SIG-M5 treated with dmso at 0.1 percent for 504 hours (cell line): ENCODE measurements around the gene NISCH.
A peak's percentile ranks its signal among the peaks of the same experiment; 100 is the strongest.

Source experiments
- DNase-seq: peaks from one replicate; lab custom pipeline; 2025; ENCODE audit not compliant: unreplicated experiment; lab: John Stamatoyannopoulos, UW

The NISCH gene

DNA sequence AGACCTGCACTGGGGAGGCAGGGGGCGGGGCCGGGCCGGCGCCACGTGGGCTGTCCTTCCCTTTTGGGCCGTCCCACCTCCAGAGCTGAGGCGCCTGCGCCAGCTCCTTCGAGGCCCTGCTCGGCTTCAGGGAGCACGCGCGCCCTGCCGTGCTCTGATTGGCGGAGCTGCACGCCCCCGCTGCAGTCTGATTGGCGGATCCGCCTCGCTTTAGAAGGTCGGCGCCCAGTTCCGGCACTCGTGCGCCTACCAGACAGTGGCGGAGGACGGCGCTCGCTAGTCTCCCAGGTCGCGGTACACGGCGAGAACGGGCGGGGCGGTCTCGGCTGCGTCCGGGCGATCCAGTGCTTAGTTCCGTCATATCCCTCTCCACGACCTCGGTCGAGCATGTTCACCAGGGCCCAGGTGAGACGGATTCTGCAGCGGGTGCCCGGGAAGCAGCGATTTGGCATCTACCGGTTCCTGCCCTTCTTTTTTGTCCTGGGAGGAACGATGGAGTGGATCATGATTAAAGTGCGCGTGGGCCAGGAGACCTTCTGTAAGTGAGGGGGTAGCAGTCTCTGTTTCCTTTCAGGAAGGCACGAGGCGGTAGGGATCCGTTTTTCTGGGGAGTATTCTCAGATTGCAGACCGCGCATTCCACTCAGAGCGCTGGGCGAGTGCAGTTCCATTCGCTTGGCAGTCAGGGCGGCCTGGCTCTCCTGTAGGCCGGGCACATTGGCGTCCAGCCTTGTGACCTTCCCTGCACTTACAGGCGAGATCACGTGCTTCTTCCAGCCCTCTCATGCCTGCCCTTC lies 81.2 kb downstream of the NISCH start, which contains the start of gene UQCC5:
Gene UQCC5, plus strand, starts transcription at position 237 of the 796 bp plus-strand sequence. Its CDS starts 151 bp downstream, at position 388.
- DNase-seq, result peak; percentile 96

DNA sequence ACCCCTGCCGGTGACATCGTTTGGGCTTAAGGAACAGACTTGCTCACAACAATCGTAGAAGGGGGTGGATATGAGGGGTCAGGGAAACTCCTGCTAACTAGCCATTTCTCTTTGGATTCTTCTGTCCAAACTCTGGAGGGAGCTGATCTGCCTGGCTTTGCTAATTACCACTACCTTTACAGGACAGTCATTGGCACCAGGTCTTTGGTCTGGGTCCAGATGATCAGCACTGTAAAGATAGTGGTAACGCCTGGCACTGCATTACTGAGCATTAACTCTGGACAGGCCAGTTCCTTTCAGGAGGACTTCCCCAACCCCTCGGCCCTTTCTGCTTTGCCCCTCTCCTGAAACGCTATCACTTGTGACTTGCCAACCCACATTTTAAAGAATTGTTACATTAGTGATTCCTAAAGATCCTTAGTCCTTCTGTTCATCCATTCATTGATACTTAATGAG lies 81.8 kb downstream of the NISCH start:
- no peak for DNase-seq

DNA sequence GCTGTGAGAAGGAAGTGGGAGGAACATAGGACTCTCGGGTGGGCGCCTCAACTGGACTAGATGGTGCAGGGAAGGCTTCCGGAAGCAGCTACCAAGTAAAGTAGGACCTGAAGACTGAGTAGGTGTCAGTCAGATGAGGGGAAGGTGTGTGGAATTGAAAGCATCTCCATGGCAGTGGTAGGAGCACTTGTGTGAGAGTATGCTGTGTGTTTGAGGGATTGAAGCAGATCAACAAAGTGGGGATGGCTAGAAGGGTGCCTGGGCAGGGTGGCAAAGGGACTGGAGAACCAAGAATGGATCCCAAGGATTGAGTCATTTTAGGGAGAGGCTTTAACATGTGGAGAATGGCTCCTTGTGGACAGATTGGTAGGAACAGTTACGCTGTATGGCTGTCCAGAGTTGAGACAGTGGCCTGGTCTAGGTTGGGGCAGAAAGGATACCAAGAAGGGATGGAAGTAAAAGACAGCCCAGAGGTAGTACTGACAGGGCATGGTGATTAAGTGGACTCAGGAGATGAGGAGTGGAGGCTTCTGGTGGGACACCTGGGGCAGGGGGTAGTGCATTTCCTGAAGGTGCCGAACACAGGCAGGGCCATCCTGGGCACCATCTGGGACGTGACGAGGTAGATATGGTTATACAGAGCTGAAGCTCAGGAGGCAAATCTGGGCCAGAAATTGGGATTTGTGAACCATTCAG lies 82.5 kb downstream of the NISCH start:
- peak; percentile 11 for DNase-seq

- peak; percentile 39 for DNase-seq
Measured at GRCh38 chr3:52539010-52539653, 83.7 kb downstream of the NISCH start.

GRCh38 chr3:52541050-52541449 lies 85.6 kb downstream of the NISCH start:
- DNase-seq, result no peak
